Peyer's patch (tissue), 4 donors: ENCODE data around the gene TRIM9.

ENCODE experiments used
- POLR2A ChIP-seq, 2 donors: fragments of 450-650 bp; IDR thresholded peaks; one replicate each; pipeline ENCODE4 v1.5.1; 2017; ENCODE audit warnings: antibody characterized with exemption in 2 of 2, mild to moderate bottlenecking in 2 of 2, moderate library complexity in 2 of 2
- TF ChIP-seq, protein P1 (sequence below), 6 experiments: fragments of 450-650 bp in 4 of 6; fragments of 200-600 bp in 2 of 6; sonication (generic) in 1 of 6; IDR thresholded peaks; one replicate each; pipeline ENCODE4 v1.5.1; 2017 to 2019; ENCODE audit warnings: antibody characterized with exemption in 6 of 6, mild to moderate bottlenecking in 3 of 6, moderate library complexity in 1 of 6

DNA sequence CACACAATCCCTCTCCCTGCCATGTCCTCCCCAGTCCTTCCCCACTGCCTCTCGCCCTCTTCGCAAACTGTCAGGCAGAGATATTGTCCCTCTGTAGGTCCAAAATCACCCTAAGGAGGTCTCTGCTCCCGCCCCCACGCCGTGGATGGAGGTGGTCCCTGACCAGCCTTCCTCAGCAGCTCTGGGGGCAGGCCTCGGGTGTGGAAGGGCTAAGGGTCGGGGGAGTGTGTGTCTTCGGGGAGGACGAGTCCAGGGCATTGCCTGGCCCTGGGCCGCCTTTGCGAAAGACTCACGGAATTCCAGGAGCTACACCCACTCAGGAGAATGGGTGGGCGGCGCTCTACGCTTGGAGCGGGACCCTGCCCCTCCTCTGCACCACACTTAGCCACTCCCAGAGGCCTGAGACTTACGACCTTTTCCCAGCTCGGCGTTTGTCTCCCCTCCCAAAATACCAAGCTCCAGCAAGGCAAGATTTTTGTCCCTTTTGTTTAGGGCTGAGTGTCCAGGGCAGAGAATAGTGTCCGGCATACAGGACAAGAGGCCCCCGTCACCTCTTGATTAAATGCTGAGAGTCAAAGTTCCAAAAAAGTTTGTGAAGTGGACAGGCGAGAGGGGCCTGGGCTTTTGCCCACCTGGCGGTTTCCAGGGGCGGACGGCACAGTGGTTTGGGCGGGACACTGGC is 151.5 kb downstream of the TRIM9 start:
- TF ChIP-seq, protein P1, sequence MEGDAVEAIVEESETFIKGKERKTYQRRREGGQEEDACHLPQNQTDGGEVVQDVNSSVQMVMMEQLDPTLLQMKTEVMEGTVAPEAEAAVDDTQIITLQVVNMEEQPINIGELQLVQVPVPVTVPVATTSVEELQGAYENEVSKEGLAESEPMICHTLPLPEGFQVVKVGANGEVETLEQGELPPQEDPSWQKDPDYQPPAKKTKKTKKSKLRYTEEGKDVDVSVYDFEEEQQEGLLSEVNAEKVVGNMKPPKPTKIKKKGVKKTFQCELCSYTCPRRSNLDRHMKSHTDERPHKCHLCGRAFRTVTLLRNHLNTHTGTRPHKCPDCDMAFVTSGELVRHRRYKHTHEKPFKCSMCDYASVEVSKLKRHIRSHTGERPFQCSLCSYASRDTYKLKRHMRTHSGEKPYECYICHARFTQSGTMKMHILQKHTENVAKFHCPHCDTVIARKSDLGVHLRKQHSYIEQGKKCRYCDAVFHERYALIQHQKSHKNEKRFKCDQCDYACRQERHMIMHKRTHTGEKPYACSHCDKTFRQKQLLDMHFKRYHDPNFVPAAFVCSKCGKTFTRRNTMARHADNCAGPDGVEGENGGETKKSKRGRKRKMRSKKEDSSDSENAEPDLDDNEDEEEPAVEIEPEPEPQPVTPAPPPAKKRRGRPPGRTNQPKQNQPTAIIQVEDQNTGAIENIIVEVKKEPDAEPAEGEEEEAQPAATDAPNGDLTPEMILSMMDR (IDR thresholded peaks at IDR 0.05): no peak
- TF ChIP-seq POLR2A (IDR thresholded peaks at IDR 0.05): no peak
